NCI-H1105 (cell line): ENCODE results near the gene TMEM131.
"Not testable (repeated sequence)": the region's sequence is repeated elsewhere in the genome, so short reads cannot be mapped to it uniquely, and the experiment has no call there.

Experiments used
- DNase-seq: peaks from one replicate; lab custom pipeline; 2025; lab: John Stamatoyannopoulos, UW

The TMEM131 gene

GRCh38 chr2:97858442-97858841 is 137.3 kb downstream of the TMEM131 start:
- no peak for DNase-seq

- DNase-seq, result peak; percentile 51
These were observed 138.2 kb downstream of the TMEM131 start for GRCh38 chr2:97857553-97857952.

GRCh38 chr2:97853057-97853456 is 142.7 kb downstream of the TMEM131 start:
- not testable (repeated sequence) for DNase-seq

- DNase-seq, result no peak
These were observed 144.6 kb downstream of the TMEM131 start for GRCh38 chr2:97851172-97851571.

GRCh38 chr2:97849881-97850528 is 145.7 kb downstream of the TMEM131 start:
- DNase-seq, result no peak

GRCh38 chr2:97848306-97848705 is 147.4 kb downstream of the TMEM131 start:
- no peak for DNase-seq

GRCh38 chr2:97846716-97847115 is 149.0 kb downstream of the TMEM131 start:
- DNase-seq, result not testable (repeated sequence)

- DNase-seq, result no peak
These were observed 149.9 kb downstream of the TMEM131 start for GRCh38 chr2:97845818-97846217.

- no peak for DNase-seq
These were observed 150.6 kb downstream of the TMEM131 start for GRCh38 chr2:97845133-97845532.

- peak; percentile 45 for DNase-seq
These were observed 151.4 kb downstream of the TMEM131 start for GRCh38 chr2:97844311-97844859.

GRCh38 chr2:97840198-97840597 is 155.6 kb downstream of the TMEM131 start:
- DNase-seq, result no peak

- no peak for DNase-seq
These were observed 161.1 kb downstream of the TMEM131 start for GRCh38 chr2:97834610-97835009.

- no peak for DNase-seq
These were observed 164.6 kb downstream of the TMEM131 start for GRCh38 chr2:97831121-97831520.

- not testable (repeated sequence) for DNase-seq
These were observed 166.5 kb downstream of the TMEM131 start for GRCh38 chr2:97829255-97829654.

- DNase-seq, result not testable (repeated sequence)
These were observed 168.7 kb downstream of the TMEM131 start for GRCh38 chr2:97827013-97827412.

- not testable (repeated sequence) for DNase-seq
These were observed 169.4 kb downstream of the TMEM131 start for GRCh38 chr2:97826266-97826847.

- DNase-seq, result not testable (repeated sequence)
These were observed 171.7 kb downstream of the TMEM131 start for GRCh38 chr2:97824011-97824410.

GRCh38 chr2:97821862-97822261 is 173.9 kb downstream of the TMEM131 start:
- not testable (repeated sequence) for DNase-seq

GRCh38 chr2:97819754-97820153 is 176.0 kb downstream of the TMEM131 start:
- no peak for DNase-seq

GRCh38 chr2:97816411-97816810 is 179.3 kb downstream of the TMEM131 start:
- no peak for DNase-seq

GRCh38 chr2:97812931-97813330 is 182.8 kb downstream of the TMEM131 start:
- no peak for DNase-seq

- DNase-seq, result no peak
These were observed 186.9 kb downstream of the TMEM131 start for GRCh38 chr2:97808816-97809215.
